Mesenchymal stem cell (in vitro differentiated cells and primary cell): ENCODE data around the gene RBMS3.

Experiments used
- DNase-seq: peaks from one replicate; pipeline ENCODE4 v3.0.0-alpha.2; 2013
- H2AFZ ChIP-seq: one replicate; pipeline ENCODE4 v1.6.1; 2013; ENCODE audit warnings: low read depth, mild to moderate bottlenecking, control low read depth, inconsistent platforms, low read length, moderate library complexity
- H2AK5ac ChIP-seq: 2 replicates; pipeline ENCODE4 v1.6.1; 2013; ENCODE audit warnings: low read length, moderate library complexity, mild to moderate bottlenecking, inconsistent platforms; ENCODE audit not compliant: severe bottlenecking
- H2BK120ac ChIP-seq: one replicate; pipeline ENCODE4 v1.6.1; 2013; ENCODE audit warnings: low read depth, mild to moderate bottlenecking, inconsistent platforms, low read length, moderate library complexity
- H2BK12ac ChIP-seq, 2 experiments: one replicate each; pipeline ENCODE4 v1.6.1; 2013; ENCODE audit warnings: inconsistent platforms in 2 of 2, low read length in 2 of 2, mild to moderate bottlenecking in 2 of 2, moderate library complexity in 2 of 2, control low read depth in 1 of 2
- H2BK15ac ChIP-seq: one replicate; pipeline ENCODE4 v1.6.1; 2013; ENCODE audit warnings: mild to moderate bottlenecking, low read depth, inconsistent platforms; ENCODE audit not compliant: poor library complexity, severe bottlenecking
- H2BK5ac ChIP-seq: 2 replicates; pipeline ENCODE4 v1.6.1; 2013; ENCODE audit warnings: low read depth, mild to moderate bottlenecking, low read length, control low read depth, inconsistent platforms; ENCODE audit not compliant: poor library complexity, severe bottlenecking
- H3K14ac ChIP-seq, 2 experiments: one replicate each; pipeline ENCODE4 v1.6.1; 2013; ENCODE audit warnings: inconsistent platforms in 2 of 2, low read length in 2 of 2, control low read depth in 1 of 2, mild to moderate bottlenecking in 1 of 2, moderate library complexity in 1 of 2
- H3K18ac ChIP-seq, 2 experiments: one replicate each; pipeline ENCODE4 v1.6.1; 2013; ENCODE audit warnings: inconsistent platforms in 2 of 2, low read length in 2 of 2, control low read depth in 1 of 2, low read depth in 1 of 2, mild to moderate bottlenecking in 1 of 2
- H3K23ac ChIP-seq, 2 experiments: one replicate each; pipeline ENCODE4 v1.6.1; 2013; ENCODE audit warnings: inconsistent platforms in 2 of 2, low read length in 2 of 2, mild to moderate bottlenecking in 2 of 2, moderate library complexity in 2 of 2, control low read depth in 1 of 2
- H3K27ac ChIP-seq: 2 replicates; pipeline ENCODE4 v1.5.1; 2013; ENCODE audit warnings: mild to moderate bottlenecking, moderate library complexity, low read length, control low read depth, inconsistent platforms; ENCODE audit not compliant: poor library complexity, severe bottlenecking
- H3K27me3 ChIP-seq, 2 experiments: 2 replicates each; pipeline versions ENCODE4 v1.6.1 to v1.7.0; 2013; ENCODE audit warnings: low read length in 2 of 2, mild to moderate bottlenecking in 2 of 2, moderate library complexity in 2 of 2, control low read depth in 1 of 2, inconsistent platforms in 1 of 2; ENCODE audit not compliant: control insufficient read depth in 1 of 2, insufficient read depth in 1 of 2
- H3K36me3 ChIP-seq, 2 experiments: 2 replicates each; pipeline versions ENCODE4 v1.6.1 to v1.7.0; 2013; ENCODE audit warnings: low read length in 2 of 2, control low read depth in 1 of 2, inconsistent platforms in 1 of 2, low read depth in 1 of 2, mild to moderate bottlenecking in 1 of 2; ENCODE audit not compliant: insufficient read depth in 2 of 2, control insufficient read depth in 1 of 2
- H3K4ac ChIP-seq, 2 experiments: one replicate each; pipeline ENCODE4 v1.6.1; 2013; ENCODE audit warnings: inconsistent platforms in 2 of 2, low read length in 2 of 2, mild to moderate bottlenecking in 2 of 2, moderate library complexity in 2 of 2, control low read depth in 1 of 2, low read depth in 1 of 2
- H3K4me1 ChIP-seq: 2 replicates; pipeline ENCODE4 v1.6.1; 2013; ENCODE audit warnings: low read depth, low read length, control low read depth; ENCODE audit not compliant: control insufficient read depth, insufficient read depth
- H3K4me2 ChIP-seq: 2 replicates; pipeline ENCODE4 v1.6.1; 2013; ENCODE audit warnings: low read length, mild to moderate bottlenecking, inconsistent platforms; ENCODE audit not compliant: poor library complexity, severe bottlenecking
- H3K4me3 ChIP-seq, 2 experiments: 2 replicates each; pipeline versions ENCODE4 v1.5.1 to v1.7.0; 2013; ENCODE audit warnings: low read length in 2 of 2, mild to moderate bottlenecking in 2 of 2, control low read depth in 1 of 2, low read depth in 1 of 2; ENCODE audit not compliant: insufficient read depth in 1 of 2
- H3K79me1 ChIP-seq: replicated peaks from 2 replicates; pipeline ENCODE4 v1.6.1; 2013; ENCODE audit warnings: mild to moderate bottlenecking, control low read depth, low read length, inconsistent platforms; ENCODE audit not compliant: poor library complexity, severe bottlenecking
- H3K9ac ChIP-seq: 2 replicates; pipeline ENCODE4 v1.7.0; 2013; ENCODE audit warnings: mild to moderate bottlenecking, low read length, moderate library complexity
- H3K9me3 ChIP-seq: 2 replicates; pipeline ENCODE4 v1.7.0; 2013; ENCODE audit warnings: mild to moderate bottlenecking, low read length; ENCODE audit not compliant: control insufficient read depth
- H4K8ac ChIP-seq: one replicate; pipeline ENCODE4 v1.6.1; 2013; ENCODE audit warnings: inconsistent platforms, mild to moderate bottlenecking, low read length, moderate library complexity
- H4K91ac ChIP-seq: one replicate; pipeline ENCODE4 v1.6.1; 2013; ENCODE audit warnings: mild to moderate bottlenecking, low read length, inconsistent platforms
- WGBS: methylation state at CpG from one replicate; pipeline ENCODE4 v1.1.7; 2013; ENCODE audit warnings: mixed read lengths; 5-methylcytosine and 5-hydroxymethylcytosine counted together

The RBMS3 gene

DNA sequence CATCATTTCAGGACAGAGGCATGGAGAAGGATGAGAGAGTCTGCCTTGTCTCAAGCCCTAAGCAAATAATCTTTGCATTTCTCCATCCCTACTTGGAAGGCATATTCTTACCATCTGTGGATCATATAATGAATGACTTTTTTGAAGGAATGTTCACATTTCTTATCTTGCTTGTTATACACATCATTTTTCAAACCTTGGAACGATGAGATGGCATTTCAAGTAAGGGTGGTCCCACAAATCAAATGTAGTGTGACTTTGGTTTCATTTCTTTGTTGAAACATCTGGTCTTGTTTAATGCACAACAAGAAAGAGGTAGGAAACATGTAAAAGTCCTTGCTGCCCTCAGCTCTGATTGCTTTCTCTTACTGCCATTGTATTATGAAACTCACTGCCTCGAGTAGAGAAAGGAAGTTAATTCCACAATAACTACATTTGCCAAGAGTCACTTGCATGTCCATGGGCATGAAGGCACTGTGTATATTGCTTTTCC is 32.1 kb downstream of the RBMS3 start:
- Histone ChIP-seq H3K4me1 (no peaks in the 10 kb centered on the region), H3K9ac (peak overlapping the region; percentile 4), H2BK5ac (no peak overlapping the region), H3K4me3 (peak overlapping the region in 1 of 2 experiments; percentile 40), H3K4ac (no peak overlapping the region), H3K27me3 (no peaks in the 10 kb centered on the region), H3K14ac (no peak overlapping the region), H2BK120ac (no peak overlapping the region), H4K8ac (no peak overlapping the region), H3K27ac (no peak overlapping the region), H3K4me2 (no peak overlapping the region), H2AK5ac (no peak overlapping the region), H4K91ac (no peak overlapping the region), H3K23ac (no peak overlapping the region), H2BK12ac (no peak overlapping the region), H3K79me1 (peaks cover 11% of the 10 kb centered on the region), H3K36me3 (no peaks in the 10 kb centered on the region), H2BK15ac (no peak overlapping the region), H3K18ac (no peak overlapping the region), H2AFZ (no peak overlapping the region), H3K9me3 (no peaks in the 10 kb centered on the region)
- no peak for DNase-seq
- whole genome bisulfite sequencing: 49% methylated on average over 2 of the region's 2 CpGs

DNA sequence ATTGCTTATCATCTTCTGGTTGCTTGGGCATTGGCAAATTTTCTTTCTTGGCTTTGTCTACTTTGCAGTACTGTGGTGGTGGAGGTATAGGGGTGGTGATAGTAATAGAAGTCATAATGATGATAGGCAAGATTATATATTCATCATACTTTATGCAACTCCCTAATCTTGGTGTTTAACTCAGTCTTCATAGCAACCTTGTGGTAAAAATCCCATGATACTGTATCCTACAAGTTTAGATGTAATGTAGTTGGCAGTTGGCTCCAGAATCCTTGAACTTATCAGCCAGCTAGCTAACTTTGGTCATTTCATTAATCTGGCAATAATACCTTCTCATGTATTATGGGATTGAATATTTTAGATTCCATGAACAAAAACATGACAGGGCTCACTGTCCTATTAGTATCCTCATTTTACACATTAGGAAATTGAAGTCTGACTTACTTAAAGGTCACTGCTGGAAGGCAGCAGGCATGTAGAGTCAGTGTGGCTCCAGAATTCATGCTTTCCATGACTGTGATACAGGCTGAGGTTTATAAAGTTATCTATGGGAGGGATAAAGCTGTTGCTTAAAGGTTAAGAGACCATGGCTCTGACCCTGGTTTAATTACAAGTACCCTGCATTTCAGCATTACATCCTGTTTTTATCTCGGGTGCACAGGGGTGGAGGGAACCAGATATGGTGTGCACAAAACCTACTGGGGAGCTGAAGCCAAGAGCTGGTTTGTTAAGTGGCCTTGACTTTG is 33.3 kb downstream of the RBMS3 start:
- Histone ChIP-seq H2AK5ac (no peak overlapping the region), H3K27ac (no peak overlapping the region), H3K4me3 (no peak overlapping the region), H2BK15ac (no peak overlapping the region), H4K91ac (no peak overlapping the region), H2BK120ac (no peak overlapping the region), H3K4me1 (no peaks in the 10 kb centered on the region), H3K27me3 (no peaks in the 10 kb centered on the region), H4K8ac (no peak overlapping the region), H3K79me1 (peaks cover 7% of the 10 kb centered on the region), H2AFZ (no peak overlapping the region), H2BK12ac (no peak overlapping the region), H3K9ac (no peak overlapping the region), H3K23ac (no peak overlapping the region), H3K18ac (no peak overlapping the region), H3K9me3 (no peaks in the 10 kb centered on the region), H2BK5ac (no peak overlapping the region), H3K36me3 (no peaks in the 10 kb centered on the region), H3K4ac (no peak overlapping the region), H3K14ac (no peak overlapping the region), H3K4me2 (no peak overlapping the region)
- WGBS: 86% methylated on average over 1 of the region's 1 CpG
- DNase-seq: no peak

DNA sequence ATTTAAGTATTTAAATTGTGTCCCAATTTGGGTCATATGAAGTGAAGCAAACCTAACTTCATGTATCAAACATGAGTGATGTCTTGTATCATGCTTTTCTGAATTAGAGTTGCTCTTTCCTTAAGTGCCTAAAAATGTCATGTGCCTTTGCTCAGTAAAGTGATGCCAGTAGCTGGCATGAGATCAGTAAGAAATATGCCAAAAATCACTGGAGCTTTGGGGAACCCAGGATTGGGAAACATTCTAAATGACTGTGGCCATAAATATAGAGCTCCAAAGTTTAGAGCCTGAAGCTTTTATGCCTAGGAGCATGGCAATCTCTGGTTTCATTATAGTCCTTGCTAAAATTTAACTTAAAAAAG is 33.8 kb downstream of the RBMS3 start:
- peak; percentile 27 for DNase-seq
- Histone ChIP-seq H3K18ac (no peak overlapping the region), H4K8ac (no peak overlapping the region), H3K4me3 (no peak overlapping the region), H3K9ac (no peak overlapping the region), H3K27me3 (no peaks in the 10 kb centered on the region), H3K4me1 (no peaks in the 10 kb centered on the region), H2BK15ac (no peak overlapping the region), H3K36me3 (no peaks in the 10 kb centered on the region), H3K9me3 (no peaks in the 10 kb centered on the region), H2BK12ac (no peak overlapping the region), H3K14ac (no peak overlapping the region), H2BK120ac (no peak overlapping the region), H4K91ac (no peak overlapping the region), H3K79me1 (peaks cover 7% of the 10 kb centered on the region), H3K27ac (no peak overlapping the region), H3K4me2 (no peak overlapping the region), H3K4ac (no peak overlapping the region), H3K23ac (no peak overlapping the region), H2AFZ (no peak overlapping the region), H2BK5ac (no peak overlapping the region), H2AK5ac (no peak overlapping the region)

DNA sequence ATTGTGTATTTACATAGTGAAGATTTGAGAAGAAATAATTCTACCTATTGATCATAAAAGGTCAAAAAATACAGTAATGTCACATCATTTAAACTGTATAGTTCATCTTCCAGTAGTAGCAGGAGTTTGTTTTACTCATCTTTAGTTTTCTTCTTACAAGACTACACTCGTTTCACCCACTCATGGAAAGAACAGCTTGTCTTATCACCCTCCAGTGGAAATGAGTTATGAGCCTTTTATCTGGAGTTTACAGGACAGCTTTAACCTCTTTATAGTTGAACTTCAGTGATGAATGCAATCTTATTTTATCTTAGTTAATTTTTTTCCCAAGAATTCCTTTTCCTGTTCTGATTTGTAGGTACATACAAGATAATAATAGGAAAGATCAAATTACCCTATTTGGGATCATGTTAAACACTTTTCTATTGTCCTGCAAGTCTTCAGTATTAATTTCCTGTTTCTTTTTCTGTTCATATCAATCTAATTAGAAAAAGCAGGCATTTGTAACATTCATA is 36.8 kb downstream of the RBMS3 start:
- Histone ChIP-seq H2AK5ac (no peak overlapping the region), H3K4me1 (no peaks in the 10 kb centered on the region), H3K14ac (no peak overlapping the region), H2BK15ac (no peak overlapping the region), H3K9ac (no peak overlapping the region), H3K4ac (no peak overlapping the region), H3K4me2 (no peak overlapping the region), H2AFZ (no peak overlapping the region), H3K4me3 (no peak overlapping the region), H2BK12ac (no peak overlapping the region), H3K9me3 (no peaks in the 10 kb centered on the region), H3K36me3 (no peaks in the 10 kb centered on the region), H3K18ac (no peak overlapping the region), H3K79me1 (peaks cover 7% of the 10 kb centered on the region), H2BK120ac (no peak overlapping the region), H3K27me3 (no peaks in the 10 kb centered on the region), H2BK5ac (no peak overlapping the region), H4K8ac (no peak overlapping the region), H3K23ac (no peak overlapping the region), H4K91ac (no peak overlapping the region), H3K27ac (no peak overlapping the region)
- DNase-seq: no peak
- no CpG with 5 or more reads among the region's 1 CpG for WGBS
